GM12875 (cell line): ENCODE results near the gene PDZK1IP1.
A peak's percentile ranks its signal among the peaks of the same experiment; 100 is the strongest.
"Not testable (repeated sequence)": the region's sequence is repeated elsewhere in the genome, so short reads cannot be mapped to it uniquely, and the experiment has no call there.

Source experiments
- H3K4me3 ChIP-seq: one replicate; pipeline ENCODE4 v1.5.1; 2011; ENCODE audit warnings: low read depth, low read length, control low read depth
- TF ChIP-seq, protein P1 (sequence below): IDR thresholded peaks from 2 replicates; pipeline ENCODE4 v1.5.1; 2011; ENCODE audit warnings: low read depth, mild to moderate bottlenecking, control low read depth, inconsistent platforms, low read length, moderate library complexity, borderline replicate concordance; ENCODE audit not compliant: insufficient read depth

PDZK1IP1 gene

DNA sequence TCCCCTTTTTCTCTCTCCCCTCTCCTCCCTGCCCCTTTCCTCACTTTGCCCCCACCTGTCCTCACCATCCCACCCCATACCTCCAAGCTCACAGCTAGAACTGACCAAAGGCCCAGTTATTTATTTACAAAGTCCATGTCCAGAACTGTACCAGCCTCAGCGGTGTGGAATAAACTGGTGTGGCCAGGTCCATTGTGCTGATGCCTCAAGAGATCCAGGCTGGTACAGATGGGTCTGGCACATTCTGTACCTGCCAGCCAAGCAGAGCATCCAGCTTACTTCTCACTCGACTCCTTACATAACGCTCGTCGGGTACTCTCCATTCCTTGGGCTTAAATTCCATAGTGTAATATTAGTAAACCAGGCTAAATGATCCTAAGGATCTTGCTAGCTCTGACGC, 11.8 kb downstream of the PDZK1IP1 start:
- H3K4me3 ChIP-seq, result no peak overlapping the region
- TF ChIP-seq, protein P1, sequence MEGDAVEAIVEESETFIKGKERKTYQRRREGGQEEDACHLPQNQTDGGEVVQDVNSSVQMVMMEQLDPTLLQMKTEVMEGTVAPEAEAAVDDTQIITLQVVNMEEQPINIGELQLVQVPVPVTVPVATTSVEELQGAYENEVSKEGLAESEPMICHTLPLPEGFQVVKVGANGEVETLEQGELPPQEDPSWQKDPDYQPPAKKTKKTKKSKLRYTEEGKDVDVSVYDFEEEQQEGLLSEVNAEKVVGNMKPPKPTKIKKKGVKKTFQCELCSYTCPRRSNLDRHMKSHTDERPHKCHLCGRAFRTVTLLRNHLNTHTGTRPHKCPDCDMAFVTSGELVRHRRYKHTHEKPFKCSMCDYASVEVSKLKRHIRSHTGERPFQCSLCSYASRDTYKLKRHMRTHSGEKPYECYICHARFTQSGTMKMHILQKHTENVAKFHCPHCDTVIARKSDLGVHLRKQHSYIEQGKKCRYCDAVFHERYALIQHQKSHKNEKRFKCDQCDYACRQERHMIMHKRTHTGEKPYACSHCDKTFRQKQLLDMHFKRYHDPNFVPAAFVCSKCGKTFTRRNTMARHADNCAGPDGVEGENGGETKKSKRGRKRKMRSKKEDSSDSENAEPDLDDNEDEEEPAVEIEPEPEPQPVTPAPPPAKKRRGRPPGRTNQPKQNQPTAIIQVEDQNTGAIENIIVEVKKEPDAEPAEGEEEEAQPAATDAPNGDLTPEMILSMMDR, result no peak

DNA sequence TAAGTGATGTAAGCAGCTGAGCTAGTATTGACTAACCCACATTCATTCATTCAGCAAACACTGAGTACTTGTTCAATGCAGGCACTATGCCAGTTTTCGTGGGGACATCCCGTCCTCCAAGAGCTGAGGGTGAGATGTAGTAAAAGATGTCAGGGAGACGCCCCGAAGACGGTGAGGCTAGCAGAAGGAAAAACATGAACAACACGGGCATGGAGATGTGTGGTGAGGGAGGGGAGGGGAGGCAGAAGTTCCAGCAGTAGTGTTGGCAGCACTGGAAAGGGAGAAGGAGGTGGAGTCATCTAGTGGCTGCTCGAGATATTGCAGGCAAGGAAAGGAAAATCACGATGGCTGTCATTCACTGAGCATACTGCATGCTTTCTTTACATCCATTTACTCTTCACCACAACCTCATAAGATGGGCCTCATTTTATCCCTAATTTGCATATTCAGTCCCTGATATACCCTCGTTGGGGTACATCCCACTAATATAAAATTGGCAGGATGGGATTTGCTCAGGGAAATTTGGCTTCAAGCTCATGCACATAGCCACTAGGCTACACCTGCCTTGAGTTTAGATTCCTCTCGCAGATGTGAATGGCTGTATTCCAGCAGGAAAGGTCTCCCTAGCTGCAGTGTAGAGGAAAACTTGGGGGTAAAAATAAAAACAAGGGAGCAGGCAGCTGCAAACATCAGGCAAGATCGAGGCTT, 14.5 kb downstream of the PDZK1IP1 start:
- TF ChIP-seq, protein P1, result peak; percentile 99
- H3K4me3 ChIP-seq, result no peak overlapping the region

DNA sequence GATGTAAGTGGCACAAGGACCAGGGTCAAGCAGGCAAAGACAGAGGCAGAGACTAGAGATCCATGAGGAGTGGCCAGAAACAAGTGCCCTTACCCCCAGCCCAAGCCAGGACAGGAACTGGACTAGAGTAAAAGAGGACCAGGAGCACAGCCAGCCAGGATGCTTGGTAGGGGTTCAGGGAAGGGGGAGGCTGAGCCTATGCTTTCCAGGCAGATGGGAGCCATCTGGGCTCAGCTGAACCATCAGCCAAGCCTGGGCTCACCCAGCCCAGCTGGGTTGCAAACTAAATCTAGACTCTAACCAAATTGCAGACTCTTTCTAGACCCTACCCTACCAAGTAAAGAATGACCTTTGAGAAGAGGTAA, 15.2 kb downstream of the PDZK1IP1 start:
- no peak overlapping the region for H3K4me3 ChIP-seq
- TF ChIP-seq, protein P1, result no peak

DNA sequence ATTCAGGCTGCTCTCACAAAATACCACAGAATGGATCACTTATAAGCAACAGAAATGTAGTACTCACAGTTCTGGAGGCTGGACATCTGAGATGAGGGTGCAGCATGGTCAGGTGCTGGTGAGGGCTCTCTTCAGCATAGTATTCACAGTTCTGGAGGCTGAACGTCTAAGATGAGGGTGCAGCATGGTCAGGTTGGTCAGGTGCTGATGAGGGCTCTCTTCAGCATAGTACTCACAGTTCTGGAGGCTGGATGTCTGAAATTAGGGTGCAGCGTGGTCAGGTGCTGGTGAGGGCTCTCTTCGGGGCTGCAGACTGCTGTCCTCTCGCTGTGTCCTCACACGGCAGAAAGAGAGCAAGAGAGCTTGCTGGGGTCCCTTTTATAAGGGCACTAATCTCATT, 17.1 kb downstream of the PDZK1IP1 start:
- H3K4me3 ChIP-seq, result no peak overlapping the region
- TF ChIP-seq, protein P1, result no peak

DNA sequence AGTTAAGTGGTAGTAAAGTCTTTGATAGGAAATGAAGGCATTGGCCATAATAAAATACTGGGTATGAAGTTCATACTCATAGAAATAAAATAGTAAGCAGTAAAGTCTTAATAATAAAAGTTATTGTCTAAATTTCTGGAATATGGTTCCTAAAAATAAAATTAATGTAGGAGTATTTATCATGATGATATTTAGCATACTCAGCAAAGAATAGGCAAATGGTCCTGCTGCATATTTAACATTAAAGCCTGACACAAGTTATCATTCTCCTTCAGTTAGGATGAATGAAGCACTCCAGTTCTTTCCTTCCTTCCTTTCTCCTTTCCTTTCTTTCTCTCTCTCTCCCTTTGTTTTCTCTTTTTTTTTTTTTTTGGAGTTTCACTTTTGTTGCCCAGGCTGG, 25.3 kb downstream of the PDZK1IP1 start:
- TF ChIP-seq, protein P1, result no peak
- no peak overlapping the region for H3K4me3 ChIP-seq

DNA sequence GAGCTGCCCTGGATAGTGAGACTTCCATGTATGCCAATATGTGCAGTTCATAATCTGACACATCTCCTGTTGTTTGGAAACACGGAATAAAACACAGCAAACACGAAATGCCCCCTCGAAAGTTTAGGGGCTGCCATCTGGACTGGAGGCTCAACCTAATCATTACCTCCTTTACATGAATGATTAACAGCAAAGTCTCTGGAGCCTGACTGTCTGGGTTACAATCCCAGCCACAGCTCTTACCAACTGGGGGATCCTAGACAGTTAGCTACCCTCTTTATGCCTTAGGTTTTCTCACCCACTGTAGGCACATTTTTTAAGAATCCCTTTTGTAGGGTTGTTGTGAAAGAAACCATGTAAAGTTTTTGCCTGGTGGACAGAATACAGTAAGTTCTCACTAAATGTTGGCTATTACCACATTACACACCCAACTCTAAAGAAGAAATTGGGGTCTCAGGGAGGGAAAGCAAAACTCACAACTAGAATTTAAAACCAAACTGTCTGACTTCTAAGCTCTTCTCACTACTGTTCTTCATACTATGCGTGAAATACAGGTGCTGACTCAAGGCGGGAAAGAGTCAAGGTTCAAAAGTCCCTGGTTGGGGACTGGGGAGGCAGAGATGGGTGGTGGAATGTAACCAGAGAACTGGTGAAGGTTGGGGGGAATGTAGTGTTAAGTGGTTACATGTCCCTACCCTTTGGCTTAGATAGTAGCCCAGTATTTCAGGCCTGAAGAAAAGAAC, 28.4 kb downstream of the PDZK1IP1 start:
- H3K4me3 ChIP-seq, result no peak overlapping the region
- TF ChIP-seq, protein P1, result no peak

DNA sequence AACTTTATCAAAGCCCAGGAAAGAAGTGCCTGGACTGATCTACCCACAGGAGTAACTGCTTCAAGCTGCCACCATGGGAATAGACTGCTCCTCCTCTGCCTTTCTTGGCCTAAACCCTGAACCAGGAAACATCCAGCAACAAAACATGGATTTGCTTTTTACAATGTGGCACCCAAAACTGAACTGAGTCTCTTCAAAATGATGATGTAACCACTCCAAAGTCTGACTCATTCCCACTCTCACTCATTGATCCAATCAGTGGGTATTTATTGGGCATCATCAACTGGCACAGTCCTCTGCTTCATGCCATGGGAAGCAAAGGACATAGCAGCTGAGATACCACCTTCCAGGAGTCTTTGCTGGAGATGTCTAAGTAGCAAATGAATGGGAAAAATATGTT, 29.1 kb downstream of the PDZK1IP1 start:
- H3K4me3 ChIP-seq, result no peak overlapping the region
- TF ChIP-seq, protein P1, result no peak

DNA sequence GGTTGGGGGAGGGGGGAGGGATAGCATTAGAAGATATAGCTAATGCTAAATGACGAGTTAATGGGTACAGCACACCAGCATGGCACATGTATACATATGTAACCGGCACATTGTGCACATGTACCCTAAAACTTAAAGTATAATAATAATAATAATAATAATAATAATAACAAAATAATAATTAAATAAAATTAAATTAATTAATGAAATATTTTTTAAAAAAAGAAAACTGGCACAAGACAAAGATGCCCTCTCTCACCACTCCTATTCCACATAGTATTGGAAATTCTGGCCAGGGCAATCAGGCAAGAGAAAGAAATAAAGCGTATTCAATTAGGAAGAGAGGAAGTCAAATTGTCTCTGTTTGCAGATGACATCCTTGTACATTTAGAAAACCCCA, 31.9 kb downstream of the PDZK1IP1 start:
- not testable (repeated sequence) for H3K4me3 ChIP-seq

DNA sequence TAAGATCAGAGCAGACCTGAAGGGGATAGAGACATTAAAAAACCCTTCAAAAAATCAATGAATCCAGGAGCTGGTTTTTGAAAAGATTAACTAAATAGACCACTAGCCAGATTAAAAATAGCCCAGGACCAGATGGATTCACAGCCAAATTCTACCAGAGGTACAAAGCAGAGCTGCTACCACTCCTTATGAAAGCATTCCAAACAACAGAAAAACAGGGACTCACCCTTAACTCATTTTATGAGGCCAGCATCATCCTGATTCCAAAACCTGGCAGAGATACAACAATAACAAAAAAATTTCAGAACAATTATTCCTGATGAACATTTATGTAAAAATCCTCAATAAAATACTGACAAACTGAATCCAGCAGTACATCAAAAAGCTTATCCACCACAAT, 33.4 kb downstream of the PDZK1IP1 start:
- not testable (repeated sequence) for H3K4me3 ChIP-seq

DNA sequence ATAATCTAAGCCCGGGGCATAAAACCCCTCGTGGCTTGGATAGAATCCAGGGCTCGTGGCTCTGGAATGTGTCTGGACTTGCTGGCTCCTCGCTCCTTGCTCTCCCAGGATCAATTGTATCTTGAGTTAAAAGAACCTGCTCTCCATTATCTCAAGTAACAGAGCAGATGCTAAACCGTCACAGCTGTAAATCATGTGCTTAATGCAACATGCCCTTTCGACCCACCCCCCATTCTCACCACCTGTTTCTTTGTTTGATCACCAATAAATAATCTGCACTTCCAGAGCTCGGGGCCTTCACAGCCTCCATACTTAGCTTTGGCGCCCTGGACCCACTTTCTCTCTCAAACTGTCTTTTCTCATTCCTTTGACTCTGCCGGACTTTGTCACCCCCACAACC, 40.7 kb downstream of the PDZK1IP1 start:
- H3K4me3 ChIP-seq, result not testable (repeated sequence)
